H1 (cell line): Measurements from ENCODE around the gene RNMT. TPM values are rescaled to one million over a fixed set of nuclear protein-coding genes. Genes with fewer than 3 reads are reported as not detected.

Experiments used
- CTCF ChIA-PET: fragments of 300-600 bp; sonication (Branson Sonifier 250); formaldehyde crosslinking; loops from one replicate; lab custom pipeline; 2021; ENCODE audit not compliant: partially characterized antibody; lab: Charles Lee
- POLR2A ChIA-PET: fragments of 300-600 bp; sonication (Branson Sonifier 250); formaldehyde crosslinking; loops from one replicate; lab custom pipeline; 2021; ENCODE audit warnings: inconsistent platforms; ENCODE audit not compliant: partially characterized antibody; lab: Charles Lee
- DNase-seq, 2 experiments: peaks; one replicate each; pipeline versions ENCODE4 v3.0.0 to v3.0.0-alpha.2; 2010 to 2022; ENCODE audit warnings: low spot score in 2 of 2, low read depth in 1 of 2, mixed read lengths in 1 of 2
- FAIRE-seq: peaks from 2 replicates; lab custom pipeline; 2011; peaks lifted over from hg19 to GRCh38; lab: Jason Lieb, UNC
- H2AFZ ChIP-seq: 2 replicates; pipeline ENCODE4 v1.8.1; 2012; ENCODE audit warnings: low read length, inconsistent platforms
- H2AK5ac ChIP-seq: 2 replicates; pipeline ENCODE4 v1.6.1; 2013; ENCODE audit warnings: low read depth, low read length
- H2BK120ac ChIP-seq: replicated peaks from 2 replicates; pipeline ENCODE3; 2013; ENCODE audit warnings: low read depth, low read length, inconsistent platforms
- H2BK12ac ChIP-seq: 2 replicates; pipeline ENCODE4 v1.6.1; 2013; ENCODE audit warnings: low read depth, low read length
- H2BK15ac ChIP-seq: 2 replicates; pipeline ENCODE4 v1.6.1; 2013; ENCODE audit warnings: low read length
- H2BK20ac ChIP-seq: 2 replicates; pipeline ENCODE4 v1.6.1; 2013; ENCODE audit warnings: low read length
- H2BK5ac ChIP-seq: 2 replicates; pipeline ENCODE4 v1.6.1; 2013; ENCODE audit warnings: low read depth, low read length
- H3K14ac ChIP-seq: 2 replicates; pipeline ENCODE4 v1.6.1; 2013; ENCODE audit warnings: inconsistent platforms; ENCODE audit not compliant: insufficient read length
- H3K18ac ChIP-seq: 2 replicates; pipeline ENCODE4 v1.6.1; 2013; ENCODE audit warnings: low read length; ENCODE audit errors: extremely low read depth
- H3K23ac ChIP-seq: 2 replicates; pipeline ENCODE4 v1.6.1; 2013; ENCODE audit warnings: inconsistent platforms; ENCODE audit not compliant: insufficient read length
- H3K23me2 ChIP-seq: 2 replicates; pipeline ENCODE4 v1.6.1; 2013; ENCODE audit warnings: low read depth, low read length
- H3K27ac ChIP-seq: 2 replicates; pipeline ENCODE4 v1.6.1; 2011; ENCODE audit warnings: low read depth, low read length, inconsistent platforms
- H3K27me3 ChIP-seq, 4 experiments: replicated peaks in 1 of 4; 1 replicate in 1 of 4; 2 replicates in 3 of 4; pipeline versions ENCODE4 v1.6.1 to v1.8.1; 2011 to 2013; ENCODE audit warnings: low read length in 3 of 4, mild to moderate bottlenecking in 3 of 4, inconsistent platforms in 2 of 4, mixed read lengths in 2 of 4, moderate library complexity in 1 of 4; ENCODE audit not compliant: control insufficient read depth in 3 of 4, insufficient read depth in 3 of 4; ENCODE audit errors: extremely low read depth in 1 of 4
- H3K36me3 ChIP-seq, 4 experiments: 2 replicates each; pipeline versions ENCODE4 v1.6.1 to v1.8.1; 2011 to 2013; ENCODE audit warnings: mild to moderate bottlenecking in 4 of 4, low read length in 3 of 4, moderate library complexity in 2 of 4, control low read depth in 1 of 4, inconsistent platforms in 1 of 4; ENCODE audit not compliant: insufficient read depth in 4 of 4, control insufficient read depth in 2 of 4
- H3K4ac ChIP-seq: replicated peaks from 2 replicates; pipeline ENCODE3; 2013; ENCODE audit warnings: low read length, low read depth, mixed read lengths, inconsistent platforms; ENCODE audit not compliant: insufficient read length
- H3K4me1 ChIP-seq, 4 experiments: replicated peaks in 1 of 4; 1 replicate in 1 of 4; 2 replicates in 3 of 4; pipeline versions ENCODE4 v1.6.1 to v1.8.1; 2011 to 2013; ENCODE audit warnings: low read length in 3 of 4, inconsistent platforms in 2 of 4, mixed read lengths in 1 of 4; ENCODE audit not compliant: insufficient read depth in 4 of 4, control insufficient read depth in 3 of 4
- H3K4me2 ChIP-seq, 2 experiments: 2 replicates each; pipeline versions ENCODE4 v1.6.1 to v1.8.1; 2011 to 2013; ENCODE audit warnings: low read depth in 2 of 2, low read length in 2 of 2, control low read depth in 1 of 2, inconsistent platforms in 1 of 2, mild to moderate bottlenecking in 1 of 2; ENCODE audit not compliant: insufficient read depth in 1 of 2
- H3K4me3 ChIP-seq, 4 experiments: fragments of 200-600, 300-600 bp in 1 of 4; sonication (generic), shearing (Covaris generic), sonication (Bioruptor Twin) in 1 of 4; 2 replicates each; pipeline versions ENCODE4 v1.5.1 to v1.8.1; 2011 to 2016; ENCODE audit warnings: low read length in 4 of 4, low read depth in 3 of 4, control low read depth in 2 of 4, inconsistent platforms in 2 of 4, mild to moderate bottlenecking in 2 of 4, mixed read lengths in 1 of 4, moderate library complexity in 1 of 4; ENCODE audit not compliant: insufficient read depth in 2 of 4; ENCODE audit errors: extremely low read depth in 1 of 4
- H3K56ac ChIP-seq: replicated peaks from 2 replicates; pipeline ENCODE3; 2013; ENCODE audit warnings: low read depth, mild to moderate bottlenecking, mixed read lengths, low read length, inconsistent platforms; ENCODE audit not compliant: insufficient read length
- H3K79me1 ChIP-seq: 2 replicates; pipeline ENCODE4 v1.6.1; 2013; ENCODE audit warnings: low read depth, low read length, control low read depth
- H3K79me2 ChIP-seq, 2 experiments: 2 replicates each; pipeline versions ENCODE4 v1.6.1 to v1.8.1; 2012 to 2013; ENCODE audit warnings: low read length in 2 of 2, mild to moderate bottlenecking in 2 of 2, inconsistent platforms in 1 of 2; ENCODE audit not compliant: insufficient read depth in 2 of 2, control insufficient read depth in 1 of 2
- H3K9ac ChIP-seq, 4 experiments: replicated peaks in 1 of 4; 1 replicate in 1 of 4; 2 replicates in 3 of 4; pipeline versions ENCODE4 v1.6.1 to v1.8.1; 2011 to 2013; ENCODE audit warnings: low read depth in 3 of 4, low read length in 3 of 4, control low read depth in 2 of 4, mild to moderate bottlenecking in 2 of 4, moderate library complexity in 2 of 4, inconsistent platforms in 1 of 4; ENCODE audit errors: extremely low read depth in 1 of 4
- H3K9me3 ChIP-seq, 2 experiments: 2 replicates each; pipeline versions ENCODE4 v1.6.1 to v1.8.1; 2012 to 2013; ENCODE audit warnings: mild to moderate bottlenecking in 2 of 2, moderate library complexity in 2 of 2, control low read depth in 1 of 2, inconsistent platforms in 1 of 2, low read depth in 1 of 2, low read length in 1 of 2, mixed read lengths in 1 of 2; ENCODE audit not compliant: insufficient read depth in 2 of 2
- H4K20me1 ChIP-seq, 2 experiments: replicated peaks in 1 of 2; 2 replicates each; pipeline versions ENCODE3 to v1.8.1; 2011 to 2013; ENCODE audit warnings: inconsistent platforms in 2 of 2, low read length in 2 of 2, mild to moderate bottlenecking in 1 of 2; ENCODE audit not compliant: insufficient read depth in 2 of 2, control insufficient read depth in 1 of 2
- H4K5ac ChIP-seq: 2 replicates; pipeline ENCODE4 v1.6.1; 2013; ENCODE audit warnings: low read length, low read depth, mixed read lengths, inconsistent platforms; ENCODE audit not compliant: insufficient read length
- H4K8ac ChIP-seq: 2 replicates; pipeline ENCODE4 v1.8.0; 2013; ENCODE audit warnings: mild to moderate bottlenecking, moderate library complexity, low read length, inconsistent platforms; ENCODE audit not compliant: insufficient read depth; ENCODE audit errors: extremely low read depth
- H4K91ac ChIP-seq: replicated peaks from 2 replicates; pipeline ENCODE3; 2013; ENCODE audit warnings: low read length, mixed read lengths, inconsistent platforms; ENCODE audit not compliant: insufficient read length
- ASH2L ChIP-seq: fragments of 200-600, 300-600 bp; sonication (generic); IDR thresholded peaks from one replicate; pipeline ENCODE4 v1.7.1; 2017; ENCODE audit warnings: low read length
- CEBPB ChIP-seq: IDR thresholded peaks from 2 replicates; pipeline ENCODE4 v1.6.1; 2012; ENCODE audit warnings: low read depth, low read length
- CHD2 ChIP-seq: IDR thresholded peaks from 2 replicates; pipeline ENCODE4 v1.6.1; 2012; ENCODE audit warnings: low read length, improper control_type of control experiment
- CREB1 ChIP-seq: IDR thresholded peaks from 2 replicates; pipeline ENCODE4 v1.6.1; 2012; ENCODE audit warnings: inconsistent platforms
- FOSL1 ChIP-seq: IDR thresholded peaks from 2 replicates; pipeline ENCODE4 v1.6.1; 2011; ENCODE audit warnings: mild to moderate bottlenecking, low read depth, low read length, moderate library complexity; ENCODE audit not compliant: insufficient read depth
- JUND ChIP-seq: IDR thresholded peaks from 2 replicates; pipeline ENCODE4 v1.6.1; 2011; ENCODE audit warnings: mild to moderate bottlenecking, improper control_type of control experiment, low read length
- KDM1A ChIP-seq: fragments of 200-600, 300-600 bp; sonication (generic); IDR thresholded peaks from 2 replicates; pipeline ENCODE4 v1.7.1; 2016; ENCODE audit warnings: mild to moderate bottlenecking, low read length, borderline replicate concordance
- NRF1 ChIP-seq: IDR thresholded peaks from 2 replicates; pipeline ENCODE4 v1.6.1; 2011; ENCODE audit warnings: mild to moderate bottlenecking, low read depth, low read length, improper control_type of control experiment
- SIN3A ChIP-seq, 2 experiments: IDR thresholded peaks in 1 of 2; conservative IDR thresholded peaks in 1 of 2; 2 replicates each; pipeline ENCODE4 v1.6.1; 2011 to 2012; ENCODE audit warnings: low read length in 2 of 2, improper control_type of control experiment in 1 of 2, low read depth in 1 of 2, mild to moderate bottlenecking in 1 of 2
- SP4 ChIP-seq: IDR thresholded peaks from 2 replicates; pipeline ENCODE4 v1.6.1; 2012; ENCODE audit warnings: low read length, inconsistent platforms
- SRF ChIP-seq: IDR thresholded peaks from 2 replicates; pipeline ENCODE4 v1.6.1; 2011; ENCODE audit warnings: mild to moderate bottlenecking, low read depth, low read length, moderate library complexity
- TAF7 ChIP-seq: optimal IDR thresholded peaks from 2 replicates; pipeline ENCODE3; 2011; ENCODE audit warnings: low read depth, mild to moderate bottlenecking, inconsistent platforms, low read length, moderate library complexity, borderline replicate concordance
- TBP ChIP-seq: IDR thresholded peaks from 2 replicates; pipeline ENCODE4 v1.6.1; 2011; ENCODE audit warnings: low read depth, low read length, improper control_type of control experiment
- TCF12 ChIP-seq: IDR thresholded peaks from 2 replicates; pipeline ENCODE4 v1.6.1; 2011; ENCODE audit warnings: low read depth, mild to moderate bottlenecking, low read length
- ZNF274 ChIP-seq: IDR thresholded peaks from 2 replicates; pipeline ENCODE4 v1.7.0; 2012; ENCODE audit warnings: low read length, borderline replicate concordance; ENCODE audit errors: extremely low read depth
- WGBS, 2 experiments: shearing (Covaris generic) in 1 of 2; methylation state at CpG; one replicate each; pipeline versions ENCODE4 v1.1.6 to v1.1.7; 2013 to 2015; ENCODE audit warnings: low lambda C conversion rate in 2 of 2, mixed read lengths in 2 of 2, inconsistent platforms in 1 of 2, low coverage in 1 of 2, missing lambda C conversion rate in 1 of 2; ENCODE audit not compliant: insufficient replicate concordance in 2 of 2, insufficient coverage in 1 of 2, insufficient read length in 1 of 2; ENCODE audit errors: extremely low coverage in 1 of 2, missing lambda C conversion rate in 1 of 2; 5-methylcytosine and 5-hydroxymethylcytosine counted together
- polyA plus RNA-seq, 7 experiments: library from polyadenylated mRNA; depleted of rRNA in 3 of 7; stranded (reverse) in 5 of 7; unstranded in 2 of 7; fragments of >200 nt in 5 of 7; fragments of 200-250 nt in 2 of 7; gene quantifications; 1 replicate in 5 of 7; 2 replicates in 1 of 7; 4 replicates in 1 of 7; pipeline versions ENCODE4 v1.2.1 to v1.2.3, GENCODE V29; 2011 to 2013; ENCODE audit warnings: missing spikeins in 2 of 7, mixed read lengths in 2 of 7
- total RNA-seq: library from RNA; stranded (reverse); fragmentation: NEBNext Ultra II Directional; extraction: Animal tissue kit (Norgen Biotek cat#: 25700); gene quantifications from 2 replicates; pipeline ENCODE4 v1.2.1, GENCODE V29; 2021
- TF ChIP-seq, protein P1 (sequence below): IDR thresholded peaks from 2 replicates; pipeline ENCODE4 v1.6.1; 2012; ENCODE audit warnings: inconsistent platforms

The RNMT gene
- total and polyA plus RNA-seq, 2 of the 8 experiments (the other 6 are each of a cell fraction or from before 2014, with no cell fraction given) = 25.3 to 63.5 TPM

DNA sequence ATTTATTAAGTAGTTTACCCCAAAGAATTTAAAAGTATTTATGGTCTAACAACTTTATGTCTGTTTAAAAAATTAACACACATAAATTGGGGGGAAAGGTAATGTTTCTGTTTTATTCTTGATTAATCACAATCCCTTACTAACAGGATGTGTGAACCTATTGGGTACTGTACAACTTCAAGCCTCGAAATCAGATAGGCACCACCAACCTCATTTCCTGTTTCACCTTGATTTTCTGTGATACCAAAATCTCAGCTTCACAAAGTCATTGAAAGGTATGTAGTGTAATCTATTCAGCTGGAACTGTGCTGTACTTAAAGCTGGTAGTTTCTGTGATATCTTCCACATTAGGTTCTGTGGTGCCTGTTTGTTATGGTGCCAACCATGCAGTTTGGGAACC is 4.0 kb downstream of the RNMT start:
- ChIA-PET POLR2A (no interaction called here), CTCF (no interaction called here)
- H3K23me2 ChIP-seq = peaks cover 4% of the 10 kb centered on the region; the same call in 1 of the 2 replicates
- no peak overlapping the region for H2AFZ ChIP-seq
- H3K56ac ChIP-seq = no peak overlapping the region
- DNase-seq (no peak), FAIRE-seq (no peak)
- H4K91ac ChIP-seq = no peak overlapping the region
- no peak overlapping the region for H2BK12ac ChIP-seq
- H3K9me3 ChIP-seq = no peaks in the 10 kb centered on the region
- no peak overlapping the region for H4K5ac ChIP-seq
- H2BK20ac ChIP-seq = no peak overlapping the region
- peaks cover 7 to 71% of the 10 kb centered on the region in 2 experiments for H3K79me2 ChIP-seq
- H3K36me3 ChIP-seq = peaks cover 0 to 32% (median 14%) of the 10 kb centered on the region in 4 experiments; a peak in 5 of 8 replicates
- H3K27me3 ChIP-seq = no peaks in the 10 kb centered on the region
- no peak overlapping the region for H4K8ac ChIP-seq
- no peak overlapping the region for H3K9ac ChIP-seq
- no peak overlapping the region for H2AK5ac ChIP-seq
- no peak overlapping the region for H2BK5ac ChIP-seq
- no peak overlapping the region for H3K27ac ChIP-seq
- H3K4me3 ChIP-seq = no peak overlapping the region
- no peak overlapping the region for H3K18ac ChIP-seq
- peaks cover 2% of the 10 kb centered on the region for H3K79me1 ChIP-seq
- H2BK120ac ChIP-seq = no peak overlapping the region
- 96% methylated on average over 1 of the region's 1 CpG; no CpG with 5 or more reads in 1 of the 2 experiments for WGBS, 2 experiments
- H2BK15ac ChIP-seq = no peak overlapping the region
- no peak overlapping the region for H3K23ac ChIP-seq
- no peak overlapping the region for H3K4ac ChIP-seq
- H3K4me1 ChIP-seq = peaks cover 0 to 3% (median under 1%) of the 10 kb centered on the region in 4 experiments; a peak in 3 of 7 replicates
- H3K4me2 ChIP-seq = no peak overlapping the region
- H4K20me1 ChIP-seq = peaks cover 1 to 6% of the 10 kb centered on the region in 2 experiments
- no peak overlapping the region for H3K14ac ChIP-seq
- TF ChIP-seq CHD2 (no peak), NRF1 (no peak), CEBPB (no peak), TAF7 (no peak), JUND (no peak), CREB1 (no peak), SIN3A (conservative IDR thresholded peaks at IDR 0.05 in 1 of 2, IDR thresholded peaks at IDR 0.05 in 1 of 2; ENCODE audit: low read depth in 1 of 2, low read length in 2 of 2) (no peak), TCF12 (no peak), TBP (no peak), KDM1A (no peak), SRF (no peak), ZNF274 (no peak), FOSL1 (no peak), SP4 (no peak), ASH2L (no peak)
- TF ChIP-seq, protein P1, sequence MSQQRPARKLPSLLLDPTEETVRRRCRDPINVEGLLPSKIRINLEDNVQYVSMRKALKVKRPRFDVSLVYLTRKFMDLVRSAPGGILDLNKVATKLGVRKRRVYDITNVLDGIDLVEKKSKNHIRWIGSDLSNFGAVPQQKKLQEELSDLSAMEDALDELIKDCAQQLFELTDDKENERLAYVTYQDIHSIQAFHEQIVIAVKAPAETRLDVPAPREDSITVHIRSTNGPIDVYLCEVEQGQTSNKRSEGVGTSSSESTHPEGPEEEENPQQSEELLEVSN = no peak
